Tibial nerve (tissue), 4 donors: ENCODE results near the gene KRTAP10-2.

Source experiments
- CTCF ChIP-seq, 5 experiments: fragments of 200-600 bp in 3 of 5; fragments of 450-650 bp in 2 of 5; sonication (generic) in 3 of 5; IDR thresholded peaks; one replicate each; pipeline ENCODE4 v1.5.1; 2016 to 2019; ENCODE audit warnings: antibody characterized with exemption in 5 of 5, mild to moderate bottlenecking in 3 of 5, moderate library complexity in 2 of 5
- EP300 ChIP-seq, 2 donors: sonication (generic); formaldehyde crosslinking; IDR thresholded peaks; one replicate each; pipeline ENCODE4 v1.6.1; 2017; ENCODE audit warnings: antibody characterized with exemption in 2 of 2, mild to moderate bottlenecking in 1 of 2
- POLR2A ChIP-seq, 2 donors: fragments of 450-650 bp; IDR thresholded peaks; one replicate each; pipeline ENCODE4 v1.6.1; 2017; ENCODE audit warnings: antibody characterized with exemption in 2 of 2, mild to moderate bottlenecking in 2 of 2, moderate library complexity in 2 of 2

- TF ChIP-seq CTCF (IDR thresholded peaks at IDR 0.05) (no peak), POLR2A (IDR thresholded peaks at IDR 0.05) (no peak), EP300 (IDR thresholded peaks at IDR 0.05) (no peak)
Observed at GRCh38 chr21:44533121-44533890, 18.0 kb downstream of the KRTAP10-2 start.
